ENCODE data around the gene CD38.

Gene CD38

DNA sequence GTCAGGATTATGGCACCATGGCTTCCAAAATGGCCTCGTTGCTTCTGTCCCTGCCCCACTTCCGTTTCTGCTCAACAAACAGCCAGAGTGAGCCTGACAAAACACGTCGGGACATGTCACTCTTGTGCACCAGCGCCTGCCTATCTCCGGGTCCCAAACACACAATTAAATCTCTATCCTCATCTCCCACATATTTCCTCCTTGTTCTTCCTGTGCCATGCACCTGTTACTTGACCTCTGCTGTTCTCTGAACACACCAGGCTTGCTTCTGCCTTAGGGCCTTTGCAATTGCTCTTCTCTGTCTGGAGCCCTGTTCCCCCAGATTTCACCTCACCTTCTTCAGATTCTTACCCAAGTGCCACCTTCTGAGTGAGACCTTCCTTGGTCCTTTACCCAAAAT is 12.7 kb upstream of the CD38 start:
- no peak overlapping the region for H3K4me3 ChIP-seq (ENCODE audit: low read length)
- TF ChIP-seq, protein P1, sequence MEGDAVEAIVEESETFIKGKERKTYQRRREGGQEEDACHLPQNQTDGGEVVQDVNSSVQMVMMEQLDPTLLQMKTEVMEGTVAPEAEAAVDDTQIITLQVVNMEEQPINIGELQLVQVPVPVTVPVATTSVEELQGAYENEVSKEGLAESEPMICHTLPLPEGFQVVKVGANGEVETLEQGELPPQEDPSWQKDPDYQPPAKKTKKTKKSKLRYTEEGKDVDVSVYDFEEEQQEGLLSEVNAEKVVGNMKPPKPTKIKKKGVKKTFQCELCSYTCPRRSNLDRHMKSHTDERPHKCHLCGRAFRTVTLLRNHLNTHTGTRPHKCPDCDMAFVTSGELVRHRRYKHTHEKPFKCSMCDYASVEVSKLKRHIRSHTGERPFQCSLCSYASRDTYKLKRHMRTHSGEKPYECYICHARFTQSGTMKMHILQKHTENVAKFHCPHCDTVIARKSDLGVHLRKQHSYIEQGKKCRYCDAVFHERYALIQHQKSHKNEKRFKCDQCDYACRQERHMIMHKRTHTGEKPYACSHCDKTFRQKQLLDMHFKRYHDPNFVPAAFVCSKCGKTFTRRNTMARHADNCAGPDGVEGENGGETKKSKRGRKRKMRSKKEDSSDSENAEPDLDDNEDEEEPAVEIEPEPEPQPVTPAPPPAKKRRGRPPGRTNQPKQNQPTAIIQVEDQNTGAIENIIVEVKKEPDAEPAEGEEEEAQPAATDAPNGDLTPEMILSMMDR (IDR thresholded peaks at IDR 0.05; ENCODE audit: insufficient read depth, low read depth, low read length, missing control alignments): no peak
- no peak for DNase-seq (ENCODE audit: low read depth)

DNA sequence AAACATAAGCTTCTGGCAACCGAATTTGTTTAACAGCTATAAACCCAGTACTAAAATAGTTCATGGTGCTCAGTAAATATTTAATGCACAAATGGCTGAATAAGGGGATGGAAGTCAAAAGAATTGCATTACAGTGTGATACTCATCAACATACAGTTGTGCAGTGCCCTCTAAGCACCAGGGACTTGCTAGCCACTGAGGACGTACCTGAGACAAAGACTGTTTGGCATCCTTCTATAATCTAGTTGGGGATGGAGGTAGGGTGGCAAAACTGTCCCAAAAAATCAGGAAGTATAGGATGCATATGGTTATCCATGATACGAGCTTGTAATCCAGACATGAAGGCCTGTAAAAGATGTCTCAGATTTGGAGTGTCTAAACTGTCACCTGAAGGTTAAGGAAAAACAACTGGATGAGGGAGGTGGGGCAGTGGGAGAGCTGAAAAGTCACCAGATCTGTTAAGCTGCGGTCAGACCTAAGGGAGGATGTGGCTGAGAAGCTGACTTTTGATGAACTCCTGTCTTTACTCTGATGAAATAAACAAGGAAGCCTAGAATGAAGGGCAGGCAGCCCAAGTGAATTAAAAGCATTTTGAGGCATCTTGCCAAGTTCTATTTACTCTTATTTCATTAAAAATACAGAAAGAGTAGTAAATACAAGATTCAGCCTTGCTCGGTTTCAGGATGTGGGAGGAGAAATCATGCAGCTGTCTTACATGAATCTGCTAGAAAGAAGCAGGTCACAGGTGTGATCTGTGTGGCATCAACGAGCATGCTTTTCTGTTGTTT is 12.0 kb upstream of the CD38 start:
- H3K4me3 ChIP-seq (ENCODE audit: low read length): no peak overlapping the region
- TF ChIP-seq, protein P1 (IDR thresholded peaks at IDR 0.05; ENCODE audit: insufficient read depth, low read depth, low read length, missing control alignments): no peak
- DNase-seq (ENCODE audit: low read depth): no peak

DNA sequence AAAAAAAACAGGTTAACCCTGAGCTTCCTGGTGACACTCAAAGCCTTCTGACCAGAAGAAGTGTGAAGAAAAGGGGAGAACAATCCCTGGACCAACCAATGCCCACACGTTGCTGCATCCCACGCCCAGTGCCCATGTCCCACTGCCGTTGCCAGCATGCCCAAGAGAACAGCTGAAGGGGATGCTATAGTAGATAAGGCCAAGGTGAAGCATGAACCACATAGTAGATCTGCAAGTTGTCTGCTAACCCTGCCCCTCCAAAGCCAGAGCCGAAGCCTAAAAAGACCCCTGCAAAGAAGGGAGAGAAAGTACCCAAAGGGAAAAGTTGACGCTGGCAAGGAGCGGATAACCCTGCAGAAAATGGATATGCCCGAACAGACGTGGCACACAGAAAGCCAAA is 11.3 kb upstream of the CD38 start:
- DNase-seq (ENCODE audit: low read depth): no peak
- TF ChIP-seq, protein P1 (IDR thresholded peaks at IDR 0.05; ENCODE audit: insufficient read depth, low read depth, low read length, missing control alignments): no peak
- no peak overlapping the region for H3K4me3 ChIP-seq (ENCODE audit: low read length)

DNA sequence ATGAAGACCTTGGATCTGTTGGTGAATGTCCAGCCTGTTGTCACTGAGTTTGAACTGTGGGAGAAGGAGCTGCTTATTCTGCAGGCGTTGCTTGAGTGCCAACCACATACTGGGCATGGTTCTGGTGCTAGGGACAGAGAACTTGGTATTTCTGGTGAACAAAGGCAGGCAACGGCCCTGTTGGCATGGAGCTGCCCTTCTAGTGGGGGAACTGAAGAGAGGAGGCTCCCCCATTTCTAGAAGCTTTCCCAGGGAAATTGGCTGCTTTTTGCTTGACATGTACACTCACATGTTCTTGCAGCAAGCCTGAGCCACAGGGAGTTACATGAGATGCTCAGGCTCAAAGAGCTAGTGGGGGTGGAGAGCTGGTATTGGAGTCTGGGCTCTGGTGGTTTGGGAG is 8.9 kb upstream of the CD38 start:
- TF ChIP-seq, protein P1 (IDR thresholded peaks at IDR 0.05; ENCODE audit: insufficient read depth, low read depth, low read length, missing control alignments): no peak
- no peak overlapping the region for H3K4me3 ChIP-seq (ENCODE audit: low read length)
- no peak for DNase-seq (ENCODE audit: low read depth)

DNA sequence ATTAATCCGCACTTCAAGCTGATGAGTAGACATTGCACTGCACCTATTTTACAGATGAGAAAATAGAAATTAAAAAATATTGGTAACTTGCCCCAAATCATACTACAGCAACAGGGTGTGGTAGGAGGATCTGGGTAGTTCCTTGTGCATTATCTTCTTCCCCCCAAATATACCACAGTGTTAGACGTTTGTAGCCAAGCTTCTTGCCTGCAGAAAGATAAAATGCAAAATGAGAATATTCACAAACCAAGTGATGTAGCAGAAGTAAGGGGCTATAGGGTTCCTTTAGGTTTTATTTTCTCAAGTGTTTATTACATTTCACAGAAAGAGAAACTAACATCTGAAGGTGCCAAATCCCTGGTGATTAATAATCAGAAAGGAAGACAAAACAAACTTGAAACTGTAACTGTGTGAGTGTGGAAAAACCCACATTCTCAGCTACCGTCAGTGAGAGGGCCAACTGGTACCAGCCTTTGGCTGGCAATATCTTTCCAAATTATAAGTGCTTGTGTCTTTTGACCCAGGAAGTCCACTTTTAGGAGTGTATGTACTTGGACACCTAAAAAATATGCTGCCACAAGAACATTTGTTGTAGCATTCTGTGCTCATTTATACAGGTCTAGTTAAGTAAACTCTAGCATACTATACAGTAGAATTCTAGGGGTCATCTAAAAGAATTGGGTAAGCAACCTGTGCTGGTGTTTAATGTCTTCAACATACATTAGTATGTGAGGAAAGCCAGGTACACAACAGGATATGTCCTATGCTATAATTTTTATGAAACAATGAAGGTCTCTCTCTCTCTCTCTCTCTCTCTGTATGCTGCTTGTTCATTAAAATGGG is 6.7 kb upstream of the CD38 start:
- TF ChIP-seq, protein P1 (IDR thresholded peaks at IDR 0.05; ENCODE audit: insufficient read depth, low read depth, low read length, missing control alignments): no peak
- H3K4me3 ChIP-seq (ENCODE audit: low read length): no peak overlapping the region
- DNase-seq (ENCODE audit: low read depth): no peak

DNA sequence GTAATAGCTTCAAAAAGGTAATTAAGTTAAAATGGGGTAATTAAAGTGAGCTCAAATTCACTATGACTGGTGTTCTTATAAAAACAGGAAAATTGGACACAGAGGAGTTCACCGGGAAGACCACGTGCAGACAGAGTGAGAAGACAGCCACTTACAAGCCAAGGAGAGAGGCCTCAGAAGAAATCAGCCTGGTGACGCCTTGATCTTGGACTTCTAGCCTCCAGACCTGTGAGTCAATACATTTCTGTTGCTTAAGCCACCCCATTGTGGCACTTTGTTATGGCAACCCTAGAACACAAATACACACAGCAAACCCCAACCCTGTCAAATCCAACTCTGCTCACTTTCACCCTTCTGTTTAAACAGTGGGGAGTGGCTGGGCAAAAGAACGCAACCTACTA is 4.1 kb upstream of the CD38 start:
- TF ChIP-seq, protein P1 (IDR thresholded peaks at IDR 0.05; ENCODE audit: insufficient read depth, low read depth, low read length, missing control alignments): no peak
- DNase-seq (ENCODE audit: low read depth): peak; percentile 66

More for the DNA sequence above, 4.1 kb upstream of the CD38 start:
- H3K4me3 ChIP-seq (ENCODE audit: low read length): no peak overlapping the region
